GM12892 (cell line): ENCODE data around the gene RNASEH1.

ENCODE experiments used
- POLR2A ChIP-seq: IDR thresholded peaks from 2 replicates; pipeline ENCODE4 v1.6.1; 2011; ENCODE audit warnings: low read depth, low read length, control low read depth
- POLR2AphosphoS5 ChIP-seq: IDR thresholded peaks from 2 replicates; pipeline ENCODE4 v1.6.1; 2011; ENCODE audit warnings: low read depth, low read length, control low read depth
- TAF1 ChIP-seq: IDR thresholded peaks from 2 replicates; pipeline ENCODE4 v1.6.1; 2011; ENCODE audit warnings: low read depth, mild to moderate bottlenecking, control low read depth, low read length, borderline replicate concordance

GRCh38 chr2:3604991-3605961 lies 47.1 kb upstream of the RNASEH1 start:
- TF ChIP-seq POLR2A: no peak
- no peak for TF ChIP-seq TAF1
- TF ChIP-seq POLR2AphosphoS5: no peak
